ENCODE results near the gene STX4. TPM values are rescaled to one million over a fixed set of nuclear protein-coding genes. Genes with fewer than 3 reads are reported as not detected.
"Not testable (repeated sequence)": the region's sequence is repeated elsewhere in the genome, so short reads cannot be mapped to it uniquely, and the experiment has no call there.

Gene STX4
- polyA plus RNA-seq, 12 donors, result 33.1 to 71.9 (median 39.3) TPM; not detected in 1

DNA sequence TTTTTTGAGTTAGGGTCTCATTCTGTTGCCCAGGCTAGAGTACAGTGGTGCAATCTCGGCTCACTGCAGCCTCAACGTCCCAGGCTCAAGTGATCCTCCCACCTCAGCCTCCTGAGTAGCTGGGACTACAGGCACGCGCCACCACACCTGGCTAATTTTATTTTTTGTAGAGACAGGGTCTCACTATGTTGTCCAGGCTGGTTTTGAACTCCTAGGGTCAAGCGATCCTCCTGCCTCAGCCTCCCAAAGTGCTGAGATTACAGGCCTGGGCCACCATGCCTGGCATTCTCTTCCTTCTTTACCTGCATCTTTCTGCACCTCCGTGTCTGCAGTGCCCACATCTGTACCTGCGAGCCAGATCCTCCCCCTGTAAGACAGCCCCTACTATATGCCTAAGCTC is 21.5 kb upstream of the STX4 start:
- not testable (repeated sequence) for DNase-seq

DNA sequence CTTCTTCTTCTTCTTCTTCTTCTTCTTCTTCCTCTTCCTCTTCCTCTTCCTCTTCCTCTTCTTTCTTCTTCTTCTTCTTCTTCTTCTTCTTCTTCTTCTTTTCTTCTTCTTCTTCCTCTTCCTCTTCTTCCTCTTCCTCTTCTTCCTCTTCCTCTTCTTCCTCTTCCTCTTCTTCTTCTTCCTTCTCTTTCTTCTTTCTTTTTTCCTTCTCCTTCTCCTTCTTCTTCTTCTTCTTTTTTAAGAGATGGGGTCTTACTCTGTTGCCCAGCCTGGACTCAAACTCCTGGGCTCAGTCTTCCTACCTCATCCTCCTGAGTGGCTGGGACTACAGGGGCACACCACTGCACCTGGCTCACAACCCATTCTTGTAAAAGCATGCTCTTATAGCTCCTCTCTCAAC is 20.1 kb upstream of the STX4 start:
- not testable (repeated sequence) for DNase-seq

DNA sequence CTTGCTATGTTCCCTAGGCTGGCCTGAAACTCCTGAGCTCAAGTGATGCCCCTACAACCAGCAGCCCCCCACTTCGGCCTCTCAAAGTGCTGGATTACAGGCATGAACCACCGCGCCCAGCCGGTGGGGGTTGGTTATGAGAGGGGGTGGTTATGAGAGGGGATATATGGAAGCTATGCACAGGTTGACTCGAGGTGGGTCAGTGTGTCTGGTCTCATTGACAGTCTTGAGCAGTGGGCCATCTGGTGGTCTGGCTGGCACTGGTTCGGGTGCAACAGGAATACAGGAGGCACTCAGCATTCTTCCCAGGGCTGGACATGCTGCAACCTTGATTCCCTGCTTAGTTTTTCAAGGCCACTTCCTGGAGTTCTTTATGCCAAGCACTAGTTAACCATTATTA is 17.3 kb upstream of the STX4 start:
- no peak for DNase-seq

DNA sequence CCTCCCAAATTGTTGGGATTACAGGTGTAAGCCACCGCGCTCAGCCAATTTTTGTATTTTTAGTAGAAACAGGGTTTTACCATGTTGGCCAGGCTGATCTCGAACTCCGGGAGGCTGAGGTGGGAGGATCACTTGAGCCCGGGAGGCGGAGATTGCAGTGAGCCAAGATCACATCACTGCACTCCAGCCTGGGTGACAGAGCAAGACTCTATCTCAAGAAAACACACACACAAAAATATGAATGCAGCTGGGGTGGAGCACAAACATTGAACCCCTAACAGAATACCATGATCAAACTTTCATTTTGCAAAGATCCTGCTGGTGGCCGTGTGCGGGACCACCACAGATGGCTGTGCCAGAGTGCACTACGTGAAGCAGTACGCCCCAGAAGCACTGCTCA is 15.6 kb upstream of the STX4 start:
- not testable (repeated sequence) for DNase-seq

DNA sequence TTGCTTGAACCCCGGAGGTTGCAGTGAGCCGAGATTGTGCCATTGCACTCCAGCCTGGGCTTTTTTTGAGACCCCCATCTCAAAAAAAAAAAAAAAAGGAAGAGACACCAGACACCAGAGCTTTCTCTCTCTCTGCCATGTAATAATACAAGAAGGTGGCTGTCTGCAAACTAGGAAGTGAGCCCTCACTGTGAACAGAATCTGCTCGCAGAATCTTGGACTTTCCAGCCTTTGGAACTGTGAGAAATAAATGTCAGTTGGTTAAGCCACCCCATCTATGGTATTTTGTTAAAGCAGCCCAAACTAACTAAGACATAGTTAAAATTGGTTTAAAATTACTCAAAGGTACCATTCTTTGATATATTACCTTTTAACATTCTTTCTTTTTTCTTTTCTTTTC is 12.8 kb upstream of the STX4 start:
- DNase-seq, result no peak

DNA sequence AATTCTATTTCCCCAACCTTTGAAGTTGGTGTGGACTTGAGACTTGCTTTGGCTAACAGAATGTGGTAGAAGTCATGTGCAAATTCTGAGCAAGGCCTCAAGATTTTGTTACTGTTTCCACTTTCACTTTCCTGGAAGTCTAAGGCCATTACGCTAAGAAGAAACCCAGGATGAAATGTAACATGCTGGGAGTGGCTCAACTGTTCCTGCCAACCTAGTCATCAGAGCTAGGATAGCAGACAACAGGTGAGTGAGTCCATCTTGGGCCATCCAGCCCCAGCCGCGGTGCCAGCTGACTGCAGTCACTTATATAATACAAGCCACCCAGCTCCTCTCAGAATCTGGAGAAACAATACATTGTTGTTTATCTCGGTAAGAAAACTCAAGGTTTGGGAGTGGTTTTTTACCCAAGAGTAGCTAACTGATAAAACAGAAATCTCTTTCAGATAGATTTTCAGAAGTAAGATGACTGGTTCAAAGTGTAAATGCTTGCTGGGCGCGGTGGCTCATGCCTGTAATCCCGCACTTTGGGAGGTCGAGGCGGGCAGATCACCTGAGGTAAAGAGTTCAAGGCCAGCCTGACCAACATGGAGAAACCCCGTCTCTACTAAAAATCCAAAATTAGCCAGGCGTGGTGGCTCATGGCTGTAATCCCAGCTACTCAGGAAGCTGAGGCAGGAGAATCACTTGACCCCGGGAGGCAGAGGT is 10.7 kb upstream of the STX4 start:
- DNase-seq, result no peak

DNA sequence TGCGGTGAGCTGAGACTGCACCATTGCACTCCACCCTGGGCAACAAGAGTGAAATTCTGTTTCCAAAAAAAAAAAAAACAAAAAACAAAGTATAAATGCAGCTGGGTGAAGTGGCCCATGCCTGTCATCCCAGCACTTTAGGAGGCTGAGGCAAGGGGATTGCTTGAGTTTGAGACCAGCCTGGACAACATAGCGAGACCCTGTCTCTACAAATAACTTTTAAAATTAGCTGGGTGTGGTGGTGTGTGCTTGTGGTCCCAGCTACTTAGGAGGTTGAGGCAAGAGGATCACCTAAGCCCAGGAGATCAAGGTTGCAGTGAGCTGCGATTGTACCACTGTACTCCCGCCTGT is 10.1 kb upstream of the STX4 start:
- no peak for DNase-seq

DNA sequence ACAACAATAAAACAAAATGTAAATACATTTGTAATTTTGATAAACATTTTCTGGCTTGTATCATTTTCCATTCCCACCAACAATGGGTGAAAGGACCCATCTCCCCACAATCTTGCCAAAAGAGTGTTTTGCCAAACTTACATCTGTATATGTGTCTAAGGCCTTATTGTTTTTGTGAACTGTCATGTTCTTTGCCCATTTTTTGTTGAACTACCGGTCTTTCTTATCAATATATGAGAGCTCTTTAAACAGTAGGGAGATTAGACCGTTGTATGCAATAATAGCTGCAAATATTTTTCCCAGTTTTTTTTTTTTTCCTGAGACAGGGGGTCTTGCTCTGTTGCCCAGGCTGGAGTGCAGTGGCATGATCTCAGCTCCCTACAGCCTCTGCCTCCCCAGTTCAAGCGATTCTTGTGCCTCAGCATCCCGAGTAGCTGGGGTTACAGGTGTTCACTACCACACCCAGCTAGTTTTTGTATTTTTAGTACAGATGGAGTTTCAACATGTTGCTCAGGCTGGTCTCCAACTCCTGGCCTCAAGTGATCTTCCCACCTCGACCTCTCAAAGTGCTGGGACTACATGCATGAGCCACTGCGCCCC is 9.6 kb upstream of the STX4 start:
- DNase-seq, result no peak

DNA sequence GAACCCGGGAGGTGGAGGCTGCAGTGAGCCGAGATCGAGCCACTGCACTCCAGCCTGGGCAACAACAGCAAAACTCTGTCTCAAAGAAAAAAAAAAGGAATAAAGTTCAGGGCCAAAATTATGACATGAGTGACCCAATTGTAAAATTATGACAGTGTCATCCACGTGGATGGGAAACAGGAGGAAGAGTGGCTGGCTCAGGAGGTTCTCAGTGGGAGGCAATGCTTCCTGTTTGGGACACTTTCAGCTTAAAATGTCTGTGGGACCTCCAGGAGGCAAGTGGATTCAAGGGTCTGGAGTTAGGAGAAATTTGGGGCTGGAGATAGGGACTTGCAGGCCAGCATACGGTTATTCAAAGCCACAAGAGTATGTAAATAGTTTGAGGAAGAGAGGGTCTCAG is 8.0 kb upstream of the STX4 start:
- DNase-seq, result no peak

DNA sequence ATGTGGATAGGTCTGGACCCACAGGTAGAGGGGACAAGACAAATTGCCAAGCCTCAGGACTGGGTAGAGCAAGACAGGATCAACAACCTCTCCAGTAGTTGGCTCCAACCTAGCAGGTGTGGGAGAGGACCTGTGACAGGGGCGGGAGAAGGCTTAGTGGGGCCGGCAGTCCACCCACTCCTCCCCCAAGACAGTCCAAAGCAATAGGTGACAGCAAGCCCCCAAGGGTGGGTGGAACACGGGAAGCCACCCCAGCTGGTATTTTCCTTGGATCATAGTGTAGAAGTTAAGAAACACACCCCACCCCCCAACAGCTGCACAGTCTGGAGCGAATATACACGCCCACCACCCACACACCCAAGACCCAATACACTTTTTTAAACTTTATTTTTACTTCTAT is 4.1 kb upstream of the STX4 start:
- no peak for DNase-seq

DNA sequence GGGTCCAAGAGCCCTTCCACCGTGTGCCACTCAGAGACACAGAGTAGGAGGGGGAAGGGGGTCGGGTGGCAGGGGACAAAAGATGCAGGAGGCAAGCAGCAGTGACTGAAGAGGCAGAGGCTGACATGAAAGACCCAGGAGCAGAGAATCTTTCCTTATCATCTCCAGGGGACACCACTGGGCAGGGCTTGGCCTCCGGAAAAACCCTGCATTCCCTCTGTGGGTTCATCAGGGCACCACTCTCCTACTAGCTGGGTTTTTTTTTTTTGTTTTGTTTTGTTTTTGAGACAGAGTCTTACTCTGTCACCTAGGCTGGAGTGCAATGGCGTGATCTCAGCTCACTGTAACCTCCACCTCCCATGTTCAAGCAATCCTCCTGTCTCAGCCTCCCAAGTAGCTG is 2.1 kb upstream of the STX4 start:
- DNase-seq, result no peak

DNA sequence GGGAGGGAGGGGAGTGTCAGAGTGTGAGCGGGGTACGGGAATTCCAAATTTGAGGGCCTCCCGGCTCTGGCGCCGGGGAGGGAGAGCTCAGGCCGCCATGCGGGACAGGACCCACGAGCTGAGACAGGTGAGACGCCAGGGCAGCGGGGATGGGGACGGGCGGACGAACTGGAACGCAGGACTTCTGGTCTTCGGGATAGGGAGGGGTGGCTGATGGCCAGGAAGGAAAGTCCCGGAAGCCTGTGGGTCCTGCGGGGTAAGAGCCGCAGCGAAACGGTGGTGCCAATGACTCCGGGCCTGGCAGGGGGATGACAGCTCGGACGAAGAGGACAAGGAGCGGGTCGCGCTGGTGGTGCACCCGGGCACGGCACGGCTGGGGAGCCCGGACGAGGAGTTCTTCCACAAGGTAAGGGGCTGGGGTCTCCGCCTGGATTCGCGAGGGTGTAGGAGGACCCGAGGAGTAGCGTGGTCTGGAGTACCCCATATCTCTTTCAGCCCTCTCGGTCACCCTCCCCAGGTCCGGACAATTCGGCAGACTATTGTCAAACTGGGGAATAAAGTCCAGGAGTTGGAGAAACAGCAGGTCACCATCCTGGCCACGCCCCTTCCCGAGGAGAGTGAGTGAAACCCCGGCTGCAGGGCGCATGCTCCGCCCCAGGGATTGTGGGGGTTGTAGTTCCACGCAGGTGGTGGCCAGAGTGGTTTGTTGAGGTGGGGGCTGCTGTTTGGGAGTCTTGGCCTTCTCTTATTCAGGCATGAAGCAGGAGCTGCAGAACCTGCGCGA is 543 bp downstream of the STX4 start:
- peak; percentile 91 for DNase-seq

DNA sequence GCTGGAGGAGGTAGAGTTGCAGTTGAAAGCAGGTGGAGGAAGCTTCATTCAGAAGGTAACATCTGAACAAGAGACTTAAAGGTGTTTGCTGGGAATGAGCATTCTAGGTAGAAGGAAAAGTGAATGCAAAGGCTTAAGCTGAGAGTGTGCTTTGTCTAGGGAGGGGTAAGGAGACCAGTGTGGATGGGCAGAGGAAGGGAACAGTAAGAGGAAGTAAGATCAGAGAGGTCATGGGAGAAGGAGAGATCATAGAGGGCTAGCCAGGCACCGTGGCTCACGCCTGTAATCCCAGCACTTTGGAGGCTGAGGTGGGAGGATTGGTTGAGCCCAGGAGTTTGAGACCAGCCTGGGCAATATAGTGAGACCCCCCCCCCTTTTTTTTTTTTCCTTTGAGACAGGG is 3.3 kb downstream of the STX4 start:
- DNase-seq, result no peak

DNA sequence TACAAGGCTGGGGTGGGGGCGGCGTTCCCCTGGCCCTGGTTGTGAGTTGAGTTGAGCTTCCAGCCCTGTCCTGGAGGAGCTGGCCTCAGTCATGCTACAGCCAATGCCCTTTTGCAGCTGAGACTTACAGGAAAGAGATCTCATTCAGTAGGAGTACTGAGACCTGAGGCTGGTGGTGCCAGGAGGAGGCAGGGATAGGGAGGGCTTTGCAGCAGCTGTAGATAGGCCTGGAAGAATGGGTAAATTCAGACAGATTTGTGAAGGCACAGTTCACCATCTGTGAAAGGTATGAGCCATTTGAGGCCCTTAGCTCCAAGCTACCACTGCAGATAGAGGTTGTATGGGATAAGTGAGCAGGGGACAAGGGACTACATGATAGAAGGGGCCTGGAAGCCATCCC is 5.6 kb downstream of the STX4 start:
- no peak for DNase-seq

DNA sequence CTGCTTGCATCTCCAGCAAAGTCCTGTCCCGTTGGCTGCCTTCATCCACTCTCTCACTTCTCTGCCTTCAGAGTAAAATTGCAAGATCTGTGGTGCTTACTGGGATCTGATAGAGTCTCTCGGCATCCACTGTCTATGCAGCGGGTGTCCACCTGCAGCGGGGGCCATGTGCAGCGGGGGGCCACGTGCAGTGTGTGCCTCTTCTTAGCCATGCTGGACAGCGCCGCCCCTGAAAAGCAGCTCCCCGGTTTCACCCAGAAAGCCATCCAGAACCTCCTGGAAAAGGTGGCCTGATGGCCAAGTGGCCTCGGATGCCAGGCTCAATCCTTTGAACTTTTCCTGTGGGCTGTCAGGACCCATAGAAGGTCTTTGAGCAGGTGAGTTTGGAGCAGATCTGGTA is 9.5 kb downstream of the STX4 start:
- no peak for DNase-seq

DNA sequence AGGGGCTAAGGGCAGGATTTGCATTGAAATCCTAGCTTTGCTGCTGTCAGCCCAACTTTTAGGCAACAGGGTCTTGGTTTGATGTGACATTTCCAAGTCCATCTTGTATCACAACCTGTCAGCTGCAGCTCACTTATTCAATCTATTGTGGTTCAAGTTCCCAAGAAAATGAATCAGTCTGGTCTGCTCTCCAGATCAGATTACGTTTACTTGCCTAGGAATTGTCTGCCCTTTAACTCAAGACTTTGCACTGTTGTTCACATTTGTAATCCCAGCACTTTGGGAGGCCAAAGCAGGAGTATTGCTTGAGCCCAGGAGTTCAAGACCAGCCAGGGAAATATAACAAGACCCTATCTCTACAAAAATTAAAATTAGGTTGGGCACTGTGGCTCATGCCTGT is 10.0 kb downstream of the STX4 start:
- no peak for DNase-seq

DNA sequence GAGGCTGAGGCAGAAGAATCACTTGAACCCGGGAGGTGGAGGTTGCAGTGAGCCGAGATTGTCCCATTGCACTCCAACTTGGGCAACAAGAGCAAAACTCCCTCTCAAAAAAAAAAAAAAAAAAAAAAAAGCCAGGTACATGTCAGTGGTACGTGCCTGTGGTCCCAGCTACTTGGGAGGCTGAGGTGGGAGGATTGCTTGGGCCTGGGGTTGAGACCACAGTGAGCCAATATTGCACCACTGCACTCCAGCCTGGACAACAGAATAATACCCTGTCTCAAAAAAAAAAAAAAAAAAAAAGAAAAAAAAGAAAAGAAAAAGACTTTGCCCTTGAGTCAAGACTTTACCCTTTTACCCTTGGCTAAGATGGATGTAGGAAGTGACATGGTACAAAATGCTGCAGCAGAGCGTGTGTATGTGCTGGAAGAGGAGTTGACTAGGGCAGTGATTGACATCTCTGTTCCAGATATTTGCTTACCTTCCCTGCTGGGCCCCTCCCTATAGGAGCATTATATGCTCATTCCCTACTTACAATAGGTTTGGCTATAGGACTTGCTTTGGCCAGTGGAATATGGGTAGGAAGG is 10.6 kb downstream of the STX4 start:
- no peak for DNase-seq

DNA sequence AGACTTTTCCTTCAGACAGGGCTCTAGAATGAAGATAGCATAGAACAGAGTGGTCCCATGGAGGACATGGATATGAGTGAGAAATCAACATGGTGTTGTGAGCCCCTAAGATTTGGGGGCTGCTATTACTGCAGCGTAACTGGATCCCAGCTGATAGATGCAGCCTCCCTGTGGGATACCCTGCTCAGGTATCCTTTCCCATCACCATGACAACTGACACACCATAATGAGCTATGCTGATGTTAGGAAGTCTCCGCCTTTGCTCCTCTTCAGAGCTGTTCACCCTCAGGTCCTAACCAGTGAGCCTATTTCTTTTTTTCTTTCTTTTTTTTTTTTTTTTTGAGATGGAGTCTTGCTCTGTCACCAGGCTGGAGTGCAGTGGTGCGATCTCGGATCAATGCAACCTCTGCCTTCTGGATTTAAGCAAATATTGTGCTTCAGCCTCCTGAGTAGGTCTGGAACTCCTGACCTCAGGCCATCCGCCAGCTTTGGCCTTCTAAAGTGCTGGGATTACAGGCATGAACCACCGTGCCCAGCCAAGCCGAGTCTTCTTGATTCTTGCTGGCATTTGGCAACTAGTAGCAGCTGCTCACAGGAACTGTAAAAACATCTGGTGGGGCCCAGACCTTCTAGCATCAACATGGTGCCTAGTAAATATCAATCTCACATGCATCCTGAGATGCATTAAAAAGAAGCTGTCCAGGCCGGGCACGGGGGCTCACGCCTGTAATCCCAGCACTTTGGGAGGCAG is 17.1 kb downstream of the STX4 start:
- DNase-seq, result no peak

DNA sequence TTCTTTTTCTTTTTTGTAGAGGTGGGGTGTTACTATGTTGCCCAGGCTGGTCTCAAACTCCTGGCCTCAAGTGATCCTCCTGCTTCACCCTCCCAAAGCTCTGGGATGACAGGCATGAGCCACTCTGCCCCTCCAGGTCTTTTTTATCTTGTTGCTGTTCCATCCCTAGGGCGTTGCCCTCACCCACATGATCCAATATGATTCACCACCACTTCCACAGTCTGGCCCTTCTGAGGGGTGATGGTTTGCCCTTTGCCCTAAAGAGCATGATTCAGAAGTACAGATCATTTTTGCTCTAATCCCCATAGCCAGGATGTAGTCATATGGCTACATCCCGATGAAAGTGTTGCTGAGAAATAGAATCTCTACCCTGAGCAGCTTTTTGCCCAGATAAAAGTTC is 18.8 kb downstream of the STX4 start:
- no peak for DNase-seq

DNA sequence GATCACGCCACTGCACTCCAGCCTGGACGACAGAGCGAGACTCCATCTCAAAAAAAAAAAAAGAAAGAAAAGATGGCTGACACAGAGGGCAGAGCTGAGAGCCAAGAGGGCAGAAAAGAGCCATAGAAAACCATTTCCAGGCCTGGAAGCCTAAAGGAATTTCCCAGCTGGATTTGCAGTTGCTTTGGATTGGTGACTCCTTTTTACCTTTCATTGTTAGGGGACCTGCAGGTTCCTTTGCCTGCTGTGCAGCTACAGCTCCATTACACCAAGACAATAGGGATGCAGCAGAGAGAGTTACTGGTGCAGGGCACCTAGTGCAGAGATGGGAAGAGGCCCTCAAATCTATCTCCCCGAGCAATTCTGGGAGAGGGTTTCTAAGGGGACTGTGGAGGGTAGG is 22.3 kb downstream of the STX4 start:
- DNase-seq, result no peak

DNA sequence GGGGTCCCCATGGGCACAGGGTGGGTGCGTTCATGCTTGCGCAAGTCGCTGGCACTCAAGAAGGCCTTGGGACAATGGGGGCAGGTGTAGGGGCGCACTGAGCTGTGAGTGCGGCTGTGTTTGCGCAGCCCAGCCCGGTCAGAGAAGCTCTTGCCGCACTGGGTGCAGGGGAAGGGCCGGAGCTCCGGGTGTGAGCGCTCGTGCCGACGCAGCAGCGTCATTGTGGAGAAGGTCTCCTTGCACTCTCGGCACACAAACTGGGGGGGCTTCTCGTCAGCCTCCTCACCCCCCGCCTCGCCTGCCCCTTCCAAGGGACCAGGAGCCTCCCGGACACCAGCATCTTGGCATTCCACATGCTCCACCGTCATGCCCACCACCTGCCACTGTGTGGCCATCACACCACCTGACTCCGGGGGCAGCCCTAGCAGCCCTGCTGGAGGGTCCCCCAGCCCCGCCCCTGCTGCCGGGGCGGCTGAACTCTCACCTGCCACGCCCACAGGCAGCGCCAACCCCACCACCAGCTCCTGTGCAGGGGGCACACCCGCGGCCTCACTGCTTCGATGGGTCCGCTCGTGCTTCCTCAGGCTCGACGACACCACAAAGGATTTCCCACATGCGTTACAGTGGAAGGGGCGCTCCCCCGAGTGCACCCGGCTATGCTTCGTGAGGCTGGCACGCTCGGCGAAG is 27.9 kb downstream of the STX4 start:
- no peak for DNase-seq

Measured in muscle of arm (tissue), 12 donors.